ENCODE measurements around the gene CMTR2. TPM values are rescaled to one million over a fixed set of nuclear protein-coding genes. Genes with fewer than 3 reads are reported as not detected.

Gene CMTR2
- total and polyA plus RNA-seq, 9 donors: 5.6 to 26.1 (median 17.3) TPM

- no peaks in the 10 kb centered on the region for H3K9me3 ChIP-seq
- peaks cover 4% of the 10 kb centered on the region for H3K4me1 ChIP-seq (ENCODE audit: insufficient read depth)
- H3K27ac ChIP-seq: no peak overlapping the region
- H3K27me3 ChIP-seq: no peaks in the 10 kb centered on the region
- 86 to 89% (median 87%) methylated on average over 3 of the region's 3 CpGs for WGBS, 3 donors
- intact Hi-C loops (cut with DNase I): no loop called here
- TF ChIP-seq CTCF (IDR thresholded peaks at IDR 0.05) (no peak), POLR2A (IDR thresholded peaks at IDR 0.05) (no peak), EP300 (IDR thresholded peaks at IDR 0.05) (no peak)
- no peak overlapping the region for H3K4me3 ChIP-seq
- no peaks in the 10 kb centered on the region for H3K36me3 ChIP-seq
- DNase-seq: no peak
These were observed 1.3 kb downstream of the CMTR2 start for GRCh38 chr16:71287911-71288310.

GRCh38 chr16:71287454-71287853 is 1.7 kb downstream of the CMTR2 start:
- Histone ChIP-seq H3K9me3 (no peaks in the 10 kb centered on the region), H3K36me3 (no peaks in the 10 kb centered on the region), H3K27me3 (no peaks in the 10 kb centered on the region), H3K27ac (no peak overlapping the region), H3K4me1 (ENCODE audit: insufficient read depth) (peaks cover 4% of the 10 kb centered on the region), H3K4me3 (no peak overlapping the region)
- intact Hi-C loops (cut with DNase I): no loop called here
- TF ChIP-seq POLR2A (IDR thresholded peaks at IDR 0.05) (no peak), CTCF (IDR thresholded peaks at IDR 0.05) (no peak), EP300 (IDR thresholded peaks at IDR 0.05) (no peak)
- 89 to 98% (median 91%) methylated on average over 2 of the region's 2 CpGs for WGBS, 3 donors
- no peak for DNase-seq

DNA sequence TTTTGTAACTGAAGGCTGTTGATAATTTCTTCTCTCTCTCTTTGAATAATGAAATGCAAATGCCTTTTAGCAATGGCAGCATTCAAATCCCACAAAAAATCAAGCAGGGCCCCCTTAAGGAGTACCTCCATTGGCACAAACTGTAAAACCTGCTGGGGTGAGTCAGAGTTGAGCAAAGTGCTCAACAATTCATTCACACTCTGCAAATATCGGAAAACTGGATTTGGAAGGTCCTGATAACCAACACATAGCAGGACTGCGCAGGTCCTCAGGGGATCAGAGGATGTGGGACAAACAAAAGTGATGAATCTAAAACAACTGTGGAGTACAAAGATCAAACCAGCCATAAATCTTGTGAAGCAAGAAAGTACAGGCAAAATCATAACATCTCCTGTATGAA is 5.6 kb downstream of the CMTR2 start:
- no peaks in the 10 kb centered on the region for H3K36me3 ChIP-seq
- no peaks in the 10 kb centered on the region for H3K27me3 ChIP-seq
- no peak overlapping the region for H3K27ac ChIP-seq
- DNase-seq: no peak
- intact Hi-C loops (cut with DNase I): no loop called here
- TF ChIP-seq CTCF (IDR thresholded peaks at IDR 0.05): no peak
- TF ChIP-seq EP300 (IDR thresholded peaks at IDR 0.05): no peak
- no peak for TF ChIP-seq POLR2A (IDR thresholded peaks at IDR 0.05)
- WGBS, 3 donors: 96 to 99% (median 98%) methylated on average over 2 of the region's 2 CpGs
- peaks cover 4% of the 10 kb centered on the region for H3K4me1 ChIP-seq (ENCODE audit: insufficient read depth)
- no peak overlapping the region for H3K4me3 ChIP-seq
- H3K9me3 ChIP-seq: no peaks in the 10 kb centered on the region

DNA sequence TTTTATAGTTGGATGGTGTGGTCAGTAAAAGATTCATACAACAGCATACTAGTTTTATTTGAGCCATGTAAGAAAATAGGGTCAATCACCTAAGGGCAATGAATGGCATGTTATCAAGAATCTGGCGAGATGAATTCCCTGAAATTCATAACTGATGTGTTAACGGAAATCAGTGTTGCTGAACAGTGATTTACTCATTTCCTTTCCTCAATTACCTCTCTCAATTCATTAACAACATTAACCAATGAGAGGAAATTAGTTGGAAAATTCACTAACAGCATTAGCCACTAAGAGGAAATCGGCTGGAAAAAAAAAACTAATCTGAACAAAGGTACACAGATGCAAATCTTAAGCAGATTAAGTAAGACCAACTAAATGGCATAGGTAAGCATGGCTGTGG is 6.3 kb downstream of the CMTR2 start:
- H3K27me3 ChIP-seq: no peaks in the 10 kb centered on the region
- no peak for TF ChIP-seq EP300 (IDR thresholded peaks at IDR 0.05)
- TF ChIP-seq POLR2A (IDR thresholded peaks at IDR 0.05): no peak
- no peak for TF ChIP-seq CTCF (IDR thresholded peaks at IDR 0.05)
- H3K4me1 ChIP-seq (ENCODE audit: insufficient read depth): peaks cover 2% of the 10 kb centered on the region
- DNase-seq: no peak
- H3K4me3 ChIP-seq: no peak overlapping the region
- intact Hi-C loops (cut with DNase I): no loop called here
- H3K9me3 ChIP-seq: no peaks in the 10 kb centered on the region
- 88 to 93% (median 90%) methylated on average over 3 of the region's 3 CpGs for WGBS, 3 donors
- H3K27ac ChIP-seq: no peak overlapping the region
- no peaks in the 10 kb centered on the region for H3K36me3 ChIP-seq
